Astrocyte (in vitro differentiated cells and primary cell): Measurements from ENCODE around the gene ASPN. TPM values are rescaled to one million over a fixed set of nuclear protein-coding genes. Genes with fewer than 3 reads are reported as not detected.

Experiments
- DNase-seq: peaks from one replicate; pipeline ENCODE4 v3.0.0-alpha.2; 2010; ENCODE audit warnings: low read depth
- FAIRE-seq: peaks from 2 replicates; lab custom pipeline; 2011; peaks lifted over from hg19 to GRCh38; lab: Jason Lieb, UNC
- H2AFZ ChIP-seq: 2 replicates; pipeline ENCODE4 v1.6.0; 2012; ENCODE audit warnings: low read depth, low read length, inconsistent platforms
- H3K27ac ChIP-seq: 2 replicates; pipeline ENCODE4 v1.5.1; 2011; ENCODE audit warnings: low read depth, low read length, inconsistent platforms
- H3K27me3 ChIP-seq: 2 replicates; pipeline ENCODE4 v1.6.0; 2011; ENCODE audit warnings: low read length, inconsistent platforms; ENCODE audit not compliant: insufficient read depth
- H3K36me3 ChIP-seq: 2 replicates; pipeline ENCODE4 v1.5.1; 2011; ENCODE audit warnings: low read length, inconsistent platforms; ENCODE audit not compliant: insufficient read depth
- H3K4me1 ChIP-seq: 2 replicates; pipeline ENCODE4 v1.5.1; 2011; ENCODE audit warnings: low read length, inconsistent platforms; ENCODE audit not compliant: insufficient read depth
- H3K4me2 ChIP-seq: 2 replicates; pipeline ENCODE4 v1.6.0; 2012; ENCODE audit warnings: low read length, inconsistent platforms
- H3K4me3 ChIP-seq: 2 replicates; pipeline ENCODE4 v1.5.1; 2011; ENCODE audit warnings: low read depth, mild to moderate bottlenecking, low read length, inconsistent platforms; ENCODE audit not compliant: insufficient read depth
- H3K79me2 ChIP-seq: 2 replicates; pipeline ENCODE4 v1.6.0; 2012; ENCODE audit warnings: mild to moderate bottlenecking, low read length, inconsistent platforms; ENCODE audit not compliant: insufficient read depth
- H3K9ac ChIP-seq: 2 replicates; pipeline ENCODE4 v1.6.0; 2012; ENCODE audit warnings: mild to moderate bottlenecking, low read length, inconsistent platforms
- H3K9me3 ChIP-seq: 2 replicates; pipeline ENCODE4 v1.5.1; 2012; ENCODE audit warnings: low read depth, mild to moderate bottlenecking, low read length, inconsistent platforms; ENCODE audit not compliant: insufficient read depth
- H4K20me1 ChIP-seq: 2 replicates; pipeline ENCODE4 v1.6.0; 2012; ENCODE audit warnings: low read length, inconsistent platforms; ENCODE audit not compliant: insufficient read depth
- H3K27ac Mint-ChIP-seq: one replicate; pipeline ENCODE4 v1.8.0; 2021; ENCODE audit warnings: mild to moderate bottlenecking, mixed read lengths; ENCODE audit not compliant: unreplicated experiment
- H3K27me3 Mint-ChIP-seq: one replicate; pipeline ENCODE4 v1.8.0; 2021; ENCODE audit warnings: low read depth, mixed read lengths; ENCODE audit not compliant: unreplicated experiment
- H3K36me3 Mint-ChIP-seq: one replicate; pipeline ENCODE4 v1.8.0; 2021; ENCODE audit warnings: low read depth, mixed read lengths; ENCODE audit not compliant: unreplicated experiment
- H3K4me1 Mint-ChIP-seq: one replicate; pipeline ENCODE4 v1.8.0; 2021; ENCODE audit warnings: low read depth, mixed read lengths; ENCODE audit not compliant: unreplicated experiment
- H3K4me3 Mint-ChIP-seq: one replicate; pipeline ENCODE4 v1.8.0; 2021; ENCODE audit warnings: mild to moderate bottlenecking, moderate library complexity, mixed read lengths; ENCODE audit not compliant: unreplicated experiment
- H3K9me3 Mint-ChIP-seq: one replicate; pipeline ENCODE4 v1.8.0; 2021; ENCODE audit warnings: mild to moderate bottlenecking, mixed read lengths; ENCODE audit not compliant: unreplicated experiment
- CTCF ChIP-seq: IDR thresholded peaks from 2 replicates; pipeline ENCODE4 v1.5.1; 2011; ENCODE audit warnings: low read depth, mild to moderate bottlenecking, inconsistent platforms, low read length, moderate library complexity; ENCODE audit not compliant: insufficient read depth
- EZH2 ChIP-seq: IDR thresholded peaks from 2 replicates; pipeline ENCODE4 v1.6.1; 2012; ENCODE audit warnings: mild to moderate bottlenecking, low read length, inconsistent platforms; ENCODE audit not compliant: insufficient read depth
- total RNA-seq: library from RNA; stranded (reverse); gene quantifications from 2 replicates; pipeline ENCODE4 v1.2.1, GENCODE V29; 2021

The ASPN gene
- total RNA-seq, 1 donor from 2014 or later, result not detected

- H2AFZ ChIP-seq, result no peak overlapping the region
- Mint-ChIP-seq H3K4me3 (no peak overlapping the region), H3K4me1 (peaks cover 7% of the 10 kb centered on the region), H3K36me3 (peaks cover 3% of the 10 kb centered on the region), H3K27me3 (no peaks in the 10 kb centered on the region), H3K9me3 (peaks cover 3% of the 10 kb centered on the region), H3K27ac (no peak overlapping the region)
- no peaks in the 10 kb centered on the region for H3K36me3 ChIP-seq
- H3K27me3 ChIP-seq, result no peaks in the 10 kb centered on the region
- H4K20me1 ChIP-seq, result no peaks in the 10 kb centered on the region
- no peaks in the 10 kb centered on the region for H3K9me3 ChIP-seq
- TF ChIP-seq EZH2 (no peak), CTCF (no peak)
- H3K27ac ChIP-seq, result no peak overlapping the region
- H3K9ac ChIP-seq, result no peak overlapping the region
- no peak overlapping the region for H3K4me2 ChIP-seq
- H3K79me2 ChIP-seq, result no peaks in the 10 kb centered on the region
- peaks cover 7% of the 10 kb centered on the region for H3K4me1 ChIP-seq
- DNase-seq, result no peak
- no peak overlapping the region for H3K4me3 ChIP-seq
- FAIRE-seq, result no peak
Measured at GRCh38 chr9:92516521-92516920, 34.2 kb upstream of the ASPN start.

GRCh38 chr9:92514635-92515034 lies 32.3 kb upstream of the ASPN start:
- peaks cover 3% of the 10 kb centered on the region for H3K9me3 Mint-ChIP-seq
- DNase-seq, result no peak
- no peak for FAIRE-seq
- no peaks in the 10 kb centered on the region for H3K27me3 Mint-ChIP-seq
- Histone ChIP-seq H3K4me2 (no peak overlapping the region), H3K27ac (no peak overlapping the region), H3K4me3 (no peak overlapping the region), H3K36me3 (no peaks in the 10 kb centered on the region), H3K9me3 (no peaks in the 10 kb centered on the region), H4K20me1 (no peaks in the 10 kb centered on the region), H3K79me2 (no peaks in the 10 kb centered on the region), H3K27me3 (no peaks in the 10 kb centered on the region), H3K9ac (no peak overlapping the region), H3K4me1 (peaks cover 7% of the 10 kb centered on the region), H2AFZ (no peak overlapping the region)
- H3K4me3 Mint-ChIP-seq, result no peak overlapping the region
- peaks cover 12% of the 10 kb centered on the region for H3K4me1 Mint-ChIP-seq
- no peak overlapping the region for H3K27ac Mint-ChIP-seq
- no peak for TF ChIP-seq EZH2
- peaks cover 3% of the 10 kb centered on the region for H3K36me3 Mint-ChIP-seq

- Mint-ChIP-seq H3K9me3 (no peaks in the 10 kb centered on the region), H3K27me3 (no peaks in the 10 kb centered on the region), H3K4me3 (no peak overlapping the region), H3K27ac (no peak overlapping the region), H3K36me3 (no peaks in the 10 kb centered on the region), H3K4me1 (peaks cover 12% of the 10 kb centered on the region)
- no peaks in the 10 kb centered on the region for H3K79me2 ChIP-seq
- FAIRE-seq (no peak), DNase-seq (no peak)
- H3K36me3 ChIP-seq, result no peaks in the 10 kb centered on the region
- H3K4me1 ChIP-seq, result peaks cover 7% of the 10 kb centered on the region
- H3K9me3 ChIP-seq, result no peaks in the 10 kb centered on the region
- no peaks in the 10 kb centered on the region for H4K20me1 ChIP-seq
- H3K27ac ChIP-seq, result no peak overlapping the region
- no peak overlapping the region for H2AFZ ChIP-seq
- no peaks in the 10 kb centered on the region for H3K27me3 ChIP-seq
- no peak overlapping the region for H3K4me2 ChIP-seq
- TF ChIP-seq EZH2 (no peak), CTCF (no peak)
- H3K4me3 ChIP-seq, result no peak overlapping the region
- no peak overlapping the region for H3K9ac ChIP-seq
Measured at GRCh38 chr9:92513349-92513748, 31.0 kb upstream of the ASPN start.
